Superior temporal gyrus (tissue), 1 donor: ENCODE measurements around the gene TMEM200A.
"Not testable (repeated sequence)": the region's sequence is repeated elsewhere in the genome, so short reads cannot be mapped to it uniquely, and the experiment has no call there.

ENCODE experiments used
- DNase-seq: peaks from one replicate; pipeline ENCODE4 v3.0.0-alpha.2; 2016; ENCODE audit errors: extremely low spot score

TMEM200A gene

GRCh38 chr6:130365166-130366106, at the start of gene TMEM200A:
Gene TMEM200A (plus strand): TSS chr6:130366017. CDS start chr6:130440423, 74,406 bp downstream.
- DNase-seq: no peak

GRCh38 chr6:130320908-130321307, 44.9 kb upstream of the TMEM200A start:
- no peak for DNase-seq

GRCh38 chr6:130322673-130323268, 43.0 kb upstream of the TMEM200A start:
- DNase-seq: peak; percentile 90

GRCh38 chr6:130324657-130325056, 41.2 kb upstream of the TMEM200A start:
- peak; percentile 27 for DNase-seq

GRCh38 chr6:130326496-130326895, 39.3 kb upstream of the TMEM200A start:
- DNase-seq: no peak

- DNase-seq: no peak
Observed at GRCh38 chr6:130337534-130337933, 28.3 kb upstream of the TMEM200A start.

- not testable (repeated sequence) for DNase-seq
Observed at GRCh38 chr6:130346324-130346723, 19.5 kb upstream of the TMEM200A start.

- no peak for DNase-seq
Observed at GRCh38 chr6:130354322-130354721, 11.5 kb upstream of the TMEM200A start.

GRCh38 chr6:130355572-130355971, 10.2 kb upstream of the TMEM200A start:
- DNase-seq: no peak

GRCh38 chr6:130357436-130357835, 8.4 kb upstream of the TMEM200A start:
- DNase-seq: no peak

GRCh38 chr6:130359736-130360135, 6.1 kb upstream of the TMEM200A start:
- DNase-seq: no peak

- DNase-seq: no peak
Observed at GRCh38 chr6:130362128-130362527, 3.7 kb upstream of the TMEM200A start.

- DNase-seq: no peak
Observed at GRCh38 chr6:130364224-130364780, 1.5 kb upstream of the TMEM200A start.

GRCh38 chr6:130366107-130367005, 539 bp downstream of the TMEM200A start:
- DNase-seq: no peak

- DNase-seq: no peak
Observed at GRCh38 chr6:130367767-130368166, 1.9 kb downstream of the TMEM200A start.

- DNase-seq: no peak
Observed at GRCh38 chr6:130368576-130368975, 2.8 kb downstream of the TMEM200A start.

- no peak for DNase-seq
Observed at GRCh38 chr6:130369831-130370230, 4.0 kb downstream of the TMEM200A start.

- DNase-seq: no peak
Observed at GRCh38 chr6:130371921-130372420, 6.2 kb downstream of the TMEM200A start.

GRCh38 chr6:130372786-130373185, 7.0 kb downstream of the TMEM200A start:
- DNase-seq: no peak

GRCh38 chr6:130373992-130374391, 8.2 kb downstream of the TMEM200A start:
- no peak for DNase-seq

- no peak for DNase-seq
Observed at GRCh38 chr6:130376936-130377335, 11.1 kb downstream of the TMEM200A start.
